Astrocyte of the spinal cord (primary cell): ENCODE measurements around the gene CEP128.

Source experiments
- DNase-seq: peaks from one replicate; pipeline ENCODE4 v3.0.0; 2011; ENCODE audit warnings: low read depth, low spot score
- H3K4me3 ChIP-seq: 2 replicates; pipeline ENCODE4 v1.5.1; 2011; ENCODE audit warnings: low read depth, mild to moderate bottlenecking, low read length, moderate library complexity
- CTCF ChIP-seq: IDR thresholded peaks from 2 replicates; pipeline ENCODE4 v1.5.1; 2012; ENCODE audit warnings: low read depth, mild to moderate bottlenecking, low read length, inconsistent platforms
- in situ Hi-C: cut with HindIII; loops from 2 replicates; pipeline ENCODE4 v1.10.0; 2017; ENCODE audit warnings: low sequenced_read_pairs

The CEP128 gene

GRCh38 chr14:80638620-80639515 is 302.7 kb downstream of the CEP128 start:
- peak; percentile 70 for DNase-seq
- H3K4me3 ChIP-seq: no peak overlapping the region
- TF ChIP-seq CTCF: no peak
- in situ Hi-C loops: no loop called here

GRCh38 chr14:80637756-80638619 is 303.6 kb downstream of the CEP128 start:
- DNase-seq: peak; percentile 11
- no peak for TF ChIP-seq CTCF
- no peak overlapping the region for H3K4me3 ChIP-seq
- in situ Hi-C loops: no loop called here

GRCh38 chr14:80636071-80636470 is 305.5 kb downstream of the CEP128 start:
- peak; percentile 30 for TF ChIP-seq CTCF
- in situ Hi-C loops: no loop called here
- no peak for DNase-seq
- no peak overlapping the region for H3K4me3 ChIP-seq

GRCh38 chr14:80634106-80634758 is 307.3 kb downstream of the CEP128 start:
- in situ Hi-C loops: no loop called here

GRCh38 chr14:80629606-80630005 is 311.9 kb downstream of the CEP128 start:
- TF ChIP-seq CTCF: no peak
- DNase-seq: peak; percentile 75
- in situ Hi-C loops: no loop called here
- no peak overlapping the region for H3K4me3 ChIP-seq

More at GRCh38 chr14:80634106-80634758, 307.3 kb downstream of the CEP128 start:
- TF ChIP-seq CTCF: no peak
- peak; percentile 17 for DNase-seq
- no peak overlapping the region for H3K4me3 ChIP-seq

- H3K4me3 ChIP-seq: no peak overlapping the region
- TF ChIP-seq CTCF: no peak
- in situ Hi-C loops: no loop called here
- no peak for DNase-seq
Observed at GRCh38 chr14:80628547-80628946, 313.0 kb downstream of the CEP128 start.
